ES-I3 (cell line): Measurements from ENCODE around the gene CHKB.
A peak's percentile ranks its signal among the peaks of the same experiment; 100 is the strongest.

Experiments
- H3K36me3 ChIP-seq: 2 replicates; pipeline ENCODE4 v1.6.1; 2013; ENCODE audit warnings: mild to moderate bottlenecking, low read length, control low read depth, moderate library complexity; ENCODE audit not compliant: insufficient read depth
- H3K4me1 ChIP-seq: 2 replicates; pipeline ENCODE4 v1.6.1; 2013; ENCODE audit warnings: mild to moderate bottlenecking, control low read depth, low read length; ENCODE audit not compliant: insufficient read depth
- H3K9ac ChIP-seq: 2 replicates; pipeline ENCODE4 v1.6.1; 2013; ENCODE audit warnings: low read depth, mild to moderate bottlenecking, low read length, moderate library complexity
- H3K9me3 ChIP-seq: 2 replicates; pipeline ENCODE4 v1.6.1; 2013; ENCODE audit warnings: mild to moderate bottlenecking, low read length, moderate library complexity; ENCODE audit not compliant: control insufficient read depth, insufficient read depth

Gene CHKB

GRCh38 chr22:50563413-50564160 is 19.1 kb downstream of the CHKB start:
- Histone ChIP-seq H3K9ac (peak overlapping the region; percentile 82), H3K4me1 (no peaks in the 10 kb centered on the region), H3K9me3 (no peaks in the 10 kb centered on the region), H3K36me3 (peaks cover 5% of the 10 kb centered on the region; the same call in 1 of the 2 replicates)

GRCh38 chr22:50562523-50563412 is 19.9 kb downstream of the CHKB start, which contains the start of gene SYCE3:
Gene SYCE3 (minus strand): TSS chr22:50562919. CDS start chr22:50556405, 6,514 bp downstream.
- no peaks in the 10 kb centered on the region for H3K9me3 ChIP-seq
- peaks cover 2% of the 10 kb centered on the region; the same call in 1 of the 2 replicates for H3K36me3 ChIP-seq
- H3K4me1 ChIP-seq = no peaks in the 10 kb centered on the region
- peak within 1 kb of the TSS; percentile 82 for H3K9ac ChIP-seq

DNA sequence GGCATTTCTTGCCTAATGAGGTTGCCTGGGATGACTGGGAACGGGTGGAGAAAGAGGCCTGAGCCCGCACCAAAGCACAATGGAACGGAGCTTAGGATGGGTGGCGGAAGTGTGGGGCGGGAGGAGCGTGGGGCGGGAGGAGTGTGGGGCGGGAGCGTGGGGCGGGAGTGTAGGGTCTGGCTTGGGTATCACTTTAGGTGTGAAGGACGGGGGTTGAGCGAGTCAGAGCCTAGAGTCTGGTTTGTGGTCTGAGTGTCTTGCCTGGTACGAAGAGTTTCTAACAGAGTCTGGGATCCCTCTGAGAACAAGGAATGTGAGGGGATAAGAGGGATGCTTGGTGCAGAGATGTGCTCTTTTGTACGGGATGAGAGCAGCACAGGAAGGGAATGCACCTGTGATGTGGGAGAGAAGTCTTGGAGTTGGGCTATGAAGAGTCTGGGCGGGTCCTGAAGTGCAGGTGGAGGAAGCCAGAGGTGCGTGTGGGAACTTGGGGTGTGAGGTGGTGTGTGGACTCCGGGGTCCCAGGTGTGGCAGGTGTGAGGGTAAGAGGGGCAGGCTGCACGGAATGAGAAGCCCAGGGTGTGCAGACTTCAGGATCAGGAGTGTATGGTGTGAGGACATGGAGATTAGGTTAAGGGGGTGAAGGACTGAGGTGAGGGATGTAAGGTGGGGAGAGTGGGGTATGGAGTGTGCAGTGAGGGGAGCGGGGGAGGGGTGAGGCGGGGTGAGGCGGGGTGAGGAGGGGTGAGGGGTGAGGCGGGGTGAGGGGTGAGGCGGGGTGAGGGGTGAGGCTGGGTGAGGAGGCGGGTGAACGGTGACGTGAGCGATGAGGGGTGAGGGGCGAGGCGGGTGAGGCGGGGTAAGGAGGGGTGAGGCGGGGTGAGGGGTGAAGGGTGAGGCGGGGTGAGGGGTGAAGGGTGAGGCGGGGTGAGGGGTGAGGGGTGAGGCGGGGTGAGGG is 21.0 kb downstream of the CHKB start:
- Histone ChIP-seq H3K9me3 (no peaks in the 10 kb centered on the region), H3K9ac (no peak overlapping the region), H3K36me3 (no peaks in the 10 kb centered on the region), H3K4me1 (no peaks in the 10 kb centered on the region)

- H3K9me3 ChIP-seq = no peaks in the 10 kb centered on the region
- H3K9ac ChIP-seq = no peak overlapping the region
- H3K36me3 ChIP-seq = no peaks in the 10 kb centered on the region
- H3K4me1 ChIP-seq = no peaks in the 10 kb centered on the region
Measured at GRCh38 chr22:50560034-50560433, 22.6 kb downstream of the CHKB start.

- Histone ChIP-seq H3K36me3 (no peaks in the 10 kb centered on the region), H3K9me3 (no peaks in the 10 kb centered on the region), H3K9ac (no peak overlapping the region), H3K4me1 (no peaks in the 10 kb centered on the region)
Measured at GRCh38 chr22:50556703-50557102, 25.9 kb downstream of the CHKB start.

DNA sequence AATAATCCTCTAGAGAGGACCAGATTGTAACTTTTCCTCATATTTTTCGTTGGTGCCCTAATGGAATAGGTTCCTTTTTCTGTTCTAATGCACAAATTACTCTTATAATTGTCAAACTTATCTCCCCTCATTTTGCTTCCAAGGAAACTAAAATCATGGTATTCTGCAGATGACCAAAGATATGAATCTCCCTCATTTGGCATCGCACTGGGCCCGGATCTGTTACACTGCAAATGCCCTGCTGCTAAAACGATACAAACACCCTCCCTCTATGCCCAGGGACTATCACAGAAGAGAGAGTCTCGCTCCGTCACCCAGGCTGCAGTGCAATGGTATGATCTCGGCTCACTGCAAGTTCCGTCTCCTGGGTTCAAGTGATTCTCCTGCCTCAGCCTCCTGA is 29.3 kb downstream of the CHKB start:
- H3K4me1 ChIP-seq = no peaks in the 10 kb centered on the region
- no peak overlapping the region for H3K9ac ChIP-seq
- H3K9me3 ChIP-seq = no peaks in the 10 kb centered on the region
- no peaks in the 10 kb centered on the region for H3K36me3 ChIP-seq

GRCh38 chr22:50551160-50551752 is 31.4 kb downstream of the CHKB start:
- Histone ChIP-seq H3K4me1 (no peaks in the 10 kb centered on the region), H3K9ac (no peak overlapping the region), H3K9me3 (no peaks in the 10 kb centered on the region), H3K36me3 (no peaks in the 10 kb centered on the region)

DNA sequence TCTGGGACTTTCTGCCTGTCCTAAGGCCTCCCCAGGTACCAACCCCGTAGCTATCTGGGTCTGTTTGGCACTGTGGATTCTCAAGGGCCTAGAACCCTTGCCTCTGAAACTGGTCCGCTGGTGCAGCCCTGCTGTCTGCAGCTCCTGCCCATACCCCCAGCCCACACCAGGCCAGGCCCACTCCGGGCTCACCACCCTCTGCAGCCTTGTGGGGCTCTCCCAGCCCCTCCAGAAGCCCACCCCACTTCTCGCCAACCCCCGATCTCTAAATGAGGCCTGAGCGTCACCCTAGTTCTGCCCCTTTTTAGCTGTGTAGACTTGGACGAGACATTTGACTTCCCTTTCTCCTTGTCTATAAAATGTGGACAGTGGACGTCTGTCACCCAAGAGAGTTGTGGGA is 32.3 kb downstream of the CHKB start:
- H3K9me3 ChIP-seq = no peaks in the 10 kb centered on the region
- no peaks in the 10 kb centered on the region for H3K4me1 ChIP-seq
- H3K9ac ChIP-seq = no peak overlapping the region
- H3K36me3 ChIP-seq = no peaks in the 10 kb centered on the region

DNA sequence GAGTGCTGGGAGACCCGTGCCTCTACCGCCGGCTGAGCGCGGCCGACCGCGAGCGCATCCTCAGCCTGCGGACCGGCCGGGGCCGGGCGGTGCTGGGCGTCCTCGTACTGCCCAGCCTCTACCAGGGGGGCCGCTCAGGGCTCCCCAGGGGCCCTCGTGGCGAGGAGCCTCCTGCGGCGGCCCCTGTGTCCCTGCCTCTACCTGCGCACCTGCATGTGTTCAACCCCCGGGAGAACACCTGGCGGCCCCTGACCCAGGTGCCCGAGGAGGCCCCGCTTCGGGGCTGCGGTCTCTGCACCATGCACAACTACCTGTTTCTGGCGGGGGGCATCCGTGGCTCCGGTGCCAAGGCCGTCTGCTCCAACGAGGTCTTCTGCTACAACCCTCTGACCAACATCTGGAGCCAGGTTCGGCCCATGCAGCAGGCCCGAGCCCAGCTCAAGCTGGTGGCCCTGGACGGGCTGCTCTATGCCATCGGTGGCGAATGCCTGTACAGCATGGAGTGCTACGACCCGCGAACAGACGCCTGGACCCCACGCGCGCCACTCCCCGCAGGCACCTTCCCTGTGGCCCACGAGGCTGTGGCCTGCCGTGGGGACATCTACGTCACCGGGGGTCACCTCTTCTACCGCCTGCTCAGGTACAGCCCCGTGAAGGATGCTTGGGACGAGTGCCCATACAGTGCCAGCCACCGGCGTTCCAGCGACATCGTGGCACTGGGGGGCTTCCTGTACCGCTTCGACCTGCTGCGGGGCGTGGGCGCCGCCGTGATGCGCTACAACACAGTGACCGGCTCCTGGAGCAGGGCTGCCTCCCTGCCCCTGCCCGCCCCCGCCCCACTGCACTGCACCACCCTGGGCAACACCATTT is 33.5 kb downstream of the CHKB start:
- H3K9ac ChIP-seq = no peak overlapping the region
- H3K36me3 ChIP-seq = no peaks in the 10 kb centered on the region
- H3K4me1 ChIP-seq = no peaks in the 10 kb centered on the region
- H3K9me3 ChIP-seq = no peaks in the 10 kb centered on the region

GRCh38 chr22:50548040-50548920 is 34.4 kb downstream of the CHKB start:
- H3K4me1 ChIP-seq = no peaks in the 10 kb centered on the region
- no peaks in the 10 kb centered on the region for H3K9me3 ChIP-seq
- no peak overlapping the region for H3K9ac ChIP-seq
- no peaks in the 10 kb centered on the region for H3K36me3 ChIP-seq

DNA sequence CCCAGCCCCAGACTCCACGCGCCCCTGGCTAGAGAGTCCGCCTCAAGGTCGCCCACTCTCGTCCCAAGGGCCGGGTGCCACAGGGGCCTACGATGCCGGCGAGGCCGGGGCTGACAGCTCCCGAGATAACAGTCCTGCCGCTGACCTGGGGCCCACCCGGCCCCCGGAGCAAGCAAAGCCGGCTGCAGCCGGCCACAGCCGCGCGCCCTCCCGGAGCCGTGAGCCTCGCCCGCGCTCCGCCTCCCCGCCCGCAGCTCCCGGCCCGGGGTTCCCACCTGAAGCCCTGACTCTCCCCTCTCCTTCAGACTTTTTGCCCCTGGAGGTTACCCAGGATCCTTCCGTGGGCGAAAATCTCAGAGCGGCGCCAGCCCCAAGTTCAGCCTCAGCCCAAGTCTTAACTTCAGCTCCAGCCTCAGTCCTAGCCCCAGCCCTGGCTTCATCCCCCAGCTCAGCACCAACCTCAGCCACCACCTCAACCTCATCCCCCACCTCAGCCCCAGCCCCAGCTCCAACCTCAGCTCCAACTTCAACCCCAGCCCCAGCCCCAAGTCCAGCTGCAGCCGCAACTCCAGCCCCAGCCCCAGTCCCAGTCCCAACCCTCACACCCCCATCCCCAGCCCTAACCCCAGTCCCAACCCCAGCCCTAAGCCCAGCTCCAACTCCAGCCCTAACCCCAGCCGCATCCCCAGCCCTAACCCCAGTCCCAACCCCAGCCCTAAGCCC is 35.2 kb downstream of the CHKB start:
- H3K36me3 ChIP-seq = no peaks in the 10 kb centered on the region
- no peak overlapping the region for H3K9ac ChIP-seq
- H3K4me1 ChIP-seq = no peaks in the 10 kb centered on the region
- no peaks in the 10 kb centered on the region for H3K9me3 ChIP-seq
